HepG2 (cell line): ENCODE measurements around the gene NXT1. TPM values are rescaled to one million over a fixed set of nuclear protein-coding genes. Genes with fewer than 3 reads are reported as not detected.

Experiments
- ATAC-seq: fragments of 200-7000 bp; cut with Tn5 transposase; 3 replicates; pipeline ENCODE4 v1.9.1; 2020; ENCODE audit warnings: mild to moderate bottlenecking, moderate library complexity
- BruUV-seq: library from RNA; stranded (reverse); fragments of 400-500 nt; replicated peaks from 2 replicates; lab custom pipeline; 2021; lab: Mats Ljungman, UMichigan
- CTCF ChIA-PET: fragments of 300-600 bp; formaldehyde crosslinking; extraction: SDS; loops from one replicate; lab custom pipeline; 2021; ENCODE audit warnings: low total read pairs, inconsistent platforms, low intra/inter-chr PET ratio; lab: Yijun Ruan, JAX
- POLR2A ChIA-PET: fragments of 350-600 bp; sonication (Branson Sonifier 250); formaldehyde crosslinking; loops from one replicate; lab custom pipeline; 2020; ENCODE audit warnings: antibody characterized with exemption, inconsistent platforms; lab: Yijun Ruan, JAX
- DNase-seq: peaks from one replicate; pipeline ENCODE4 v3.0.0-alpha.2; 2015; ENCODE audit warnings: low spot score
- FAIRE-seq: peaks from 3 replicates; lab custom pipeline; 2011; peaks lifted over from hg19 to GRCh38; lab: Jason Lieb, UNC
- H2AFZ ChIP-seq: one replicate; pipeline ENCODE4 v1.6.1; 2011; ENCODE audit warnings: low read length, inconsistent platforms
- H3K27ac ChIP-seq: fragments of 300-600 bp; 3 replicates; pipeline ENCODE4 v1.8.0; 2011; ENCODE audit warnings: mixed run types, mild to moderate bottlenecking, mixed read lengths, low read length, inconsistent platforms; ENCODE audit not compliant: insufficient read depth; ENCODE audit errors: extremely low read length
- H3K27me3 ChIP-seq, 2 experiments: fragments of 200-600 bp in 1 of 2; 2 replicates in 1 of 2; 3 replicates in 1 of 2; pipeline versions ENCODE4 v1.6.0 to v1.8.0; 2011; ENCODE audit warnings: low read length in 2 of 2, mild to moderate bottlenecking in 2 of 2, moderate library complexity in 2 of 2, inconsistent platforms in 1 of 2; ENCODE audit not compliant: insufficient read depth in 2 of 2, control insufficient read depth in 1 of 2
- H3K36me3 ChIP-seq, 2 experiments: fragments of 200-600 bp in 1 of 2; replicated peaks in 1 of 2; 2 replicates in 1 of 2; 3 replicates in 1 of 2; pipeline versions ENCODE4 v1.5.1 to v1.8.0; 2011; ENCODE audit warnings: low read length in 2 of 2, inconsistent platforms in 1 of 2; ENCODE audit not compliant: insufficient read depth in 2 of 2, control insufficient read depth in 1 of 2
- H3K4me1 ChIP-seq: 2 replicates; pipeline ENCODE4 v1.5.1; 2012; ENCODE audit warnings: low read length, inconsistent platforms; ENCODE audit not compliant: insufficient read depth
- H3K4me2 ChIP-seq: 2 replicates; pipeline ENCODE4 v1.6.0; 2011; ENCODE audit warnings: low read depth, low read length, inconsistent platforms
- H3K4me3 ChIP-seq, 3 experiments: fragments of 200-600 bp in 1 of 3; sonication (generic), shearing (Covaris generic) in 1 of 3; replicated peaks in 1 of 3; 2 replicates each; pipeline ENCODE4 v1.5.1; 2011 to 2016; ENCODE audit warnings: low read length in 3 of 3, inconsistent platforms in 2 of 3, low read depth in 2 of 3, mild to moderate bottlenecking in 2 of 3, control low read depth in 1 of 3, mixed read lengths in 1 of 3; ENCODE audit not compliant: insufficient read depth in 1 of 3
- H3K79me2 ChIP-seq: one replicate; pipeline ENCODE4 v1.6.1; 2011; ENCODE audit warnings: low read length, inconsistent platforms; ENCODE audit not compliant: insufficient read depth
- H3K9ac ChIP-seq: 2 replicates; pipeline ENCODE4 v1.6.0; 2011; ENCODE audit warnings: mild to moderate bottlenecking, low read depth, low read length, inconsistent platforms; ENCODE audit not compliant: insufficient read depth
- H3K9me3 ChIP-seq: 2 replicates; pipeline ENCODE4 v1.5.1; 2012; ENCODE audit warnings: mild to moderate bottlenecking, low read length
- H4K20me1 ChIP-seq: 2 replicates; pipeline ENCODE4 v1.6.0; 2011; ENCODE audit warnings: inconsistent platforms, mild to moderate bottlenecking, low read length, moderate library complexity; ENCODE audit not compliant: insufficient read depth
- ATF7-NPFF ChIP-seq: sonication (generic); formaldehyde crosslinking; IDR thresholded peaks from 2 replicates; pipeline ENCODE4 v1.8.1; 2023; ENCODE audit warnings: mild to moderate bottlenecking, low read depth, missing genetic modification reagents, moderate library complexity
- EZH2 ChIP-seq: conservative IDR thresholded peaks from 2 replicates; pipeline ENCODE4 v1.6.1; 2012; ENCODE audit warnings: mild to moderate bottlenecking, low read depth, low read length, moderate library complexity
- FOXA1 ChIP-seq, 2 experiments: fragments of 450-650 bp in 1 of 2; sonication (generic) in 1 of 2; formaldehyde crosslinking in 1 of 2; IDR thresholded peaks; 2 replicates each; pipeline versions ENCODE4 v1.4.0 to v1.6.1; 2016 to 2020; ENCODE audit warnings: missing genetic modification reagents in 1 of 2
- GATA4 ChIP-seq: sonication (generic); IDR thresholded peaks from 2 replicates; pipeline ENCODE4 v1.6.1; 2016; ENCODE audit warnings: antibody characterized with exemption, low read depth, borderline replicate concordance
- HMG20B ChIP-seq: conservative IDR thresholded peaks from 2 replicates; pipeline ENCODE4 v1.6.1; 2016; ENCODE audit warnings: missing genetic modification reagents, missing compliant biosample characterization
- HNF1B ChIP-seq: sonication (generic); formaldehyde crosslinking; IDR thresholded peaks from 2 replicates; pipeline ENCODE4 v1.5.1; 2020; ENCODE audit warnings: mild to moderate bottlenecking, moderate library complexity, missing genetic modification reagents
- KLF12 ChIP-seq: sonication (generic); formaldehyde crosslinking; IDR thresholded peaks from 2 replicates; pipeline ENCODE4 v1.4.0; 2020; ENCODE audit warnings: missing genetic modification reagents, borderline replicate concordance
- PLSCR1 ChIP-seq: sonication (generic); formaldehyde crosslinking; IDR thresholded peaks from 2 replicates; pipeline ENCODE4 v1.5.0; 2020; ENCODE audit warnings: missing genetic modification reagents, mild to moderate bottlenecking, borderline replicate concordance
- RFXANK ChIP-seq: IDR thresholded peaks from 2 replicates; pipeline ENCODE4 v1.6.1; 2016
- TSC22D2 ChIP-seq: sonication (generic); formaldehyde crosslinking; IDR thresholded peaks from 2 replicates; pipeline ENCODE4 v1.5.1; 2020; ENCODE audit warnings: missing genetic modification reagents, mild to moderate bottlenecking, borderline replicate concordance
- ZMYM2 ChIP-seq: sonication (generic); formaldehyde crosslinking; IDR thresholded peaks from 2 replicates; pipeline ENCODE4 v1.8.0; 2022; ENCODE audit warnings: mild to moderate bottlenecking, missing genetic modification reagents
- ZNF20 ChIP-seq: sonication (generic); formaldehyde crosslinking; IDR thresholded peaks from 2 replicates; pipeline ENCODE4 v1.4.0; 2020; ENCODE audit warnings: mild to moderate bottlenecking, moderate library complexity, missing genetic modification reagents
- ZNF367 ChIP-seq: sonication (generic); formaldehyde crosslinking; IDR thresholded peaks from 2 replicates; pipeline ENCODE4 v1.4.0; 2020; ENCODE audit warnings: missing genetic modification reagents, borderline replicate concordance
- ZNF496 ChIP-seq: sonication (generic); formaldehyde crosslinking; IDR thresholded peaks from 2 replicates; pipeline ENCODE4 v1.8.1; 2023; ENCODE audit warnings: mild to moderate bottlenecking, moderate library complexity, missing genetic modification reagents; ENCODE audit not compliant: insufficient replicate concordance
- in situ Hi-C: cut with HindIII; loops from 2 replicates; pipeline ENCODE4 v1.10.0; 2017; ENCODE audit warnings: low pct_unique_long_range_greater_than_20kb; ENCODE audit not compliant: extremely low pct_ligation_motif_present
- intact Hi-C: fragments of 100-400 bp; cut with micrococcal nuclease; formaldehyde crosslinking; loops from one replicate; pipeline ENCODE4 v1.10.0; 2022; ENCODE audit not compliant: unreplicated experiment
- polyA plus RNA-seq, 8 experiments: library from polyadenylated mRNA; depleted of rRNA in 3 of 8; stranded (reverse) in 7 of 8; unstranded in 1 of 8; fragments of >200 nt; fragmentation: Illumina TruSeq in 4 of 8; extraction: Trizol in 4 of 8; gene quantifications; 2 replicates each; pipeline versions ENCODE4 v1.2.1 to v1.2.3, GENCODE V29; 2011 to 2016; ENCODE audit warnings: low read depth in 4 of 8, missing spikeins in 1 of 8, mixed read lengths in 1 of 8; ENCODE audit not compliant: insufficient read depth in 1 of 8
- total RNA-seq, 5 experiments: library from RNA; depleted of rRNA; stranded (reverse); fragments of >200 nt; fragmentation: Illumina TruSeq; extraction: Trizol; gene quantifications; 2 replicates each; pipeline ENCODE4 v1.2.3, GENCODE V29; 2016; ENCODE audit warnings: low read depth in 1 of 5
- TF ChIP-seq, protein P1 (sequence below): IDR thresholded peaks from 2 replicates; pipeline ENCODE4 v1.4.0; 2020; ENCODE audit warnings: mild to moderate bottlenecking, missing genetic modification reagents

Gene NXT1
- total and polyA plus RNA-seq, 2 of the 13 experiments (the other 11 are each of a cell fraction or from before 2014, with no cell fraction given): 35.6 to 65.9 TPM

DNA sequence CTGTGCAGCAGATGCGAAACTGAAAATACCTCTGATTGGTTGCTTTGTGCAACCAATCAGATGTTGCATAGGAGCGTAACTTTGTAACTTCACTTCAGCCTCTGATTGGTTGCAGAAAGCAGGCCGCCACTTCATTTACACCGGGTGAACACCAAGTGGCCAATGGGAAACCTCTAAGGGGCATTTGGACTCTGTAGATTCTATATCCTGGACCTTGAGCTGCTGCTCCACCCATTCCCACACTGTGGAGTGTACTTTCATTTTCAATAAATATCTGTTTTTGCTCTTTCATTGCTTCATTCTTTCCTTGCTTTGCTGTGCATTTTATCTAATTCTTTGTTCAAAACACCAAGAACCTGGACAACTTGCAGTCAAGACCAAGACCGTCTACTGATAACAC lies 14.1 kb upstream of the NXT1 start (continued):
- TF ChIP-seq ZNF20 (CRISPR knock-in tag) (no peak), FOXA1 (IDR thresholded peaks at IDR 0.05) (no peak), FOXA1 (CRISPR knock-in tag; IDR thresholded peaks at IDR 0.05) (no peak), ZNF367 (no peak), KLF12 (CRISPR knock-in tag) (no peak), ZNF496 (CRISPR knock-in tag) (no peak), GATA4 (no peak), TSC22D2 (CRISPR knock-in tag) (no peak), RFXANK (CRISPR knock-in tag) (no peak), HNF1B (0 out of 2 replicates have a peak, but pooled peaks have one; percentile 8), ATF7-NPFF (CRISPR knock-in tag) (no peak)

GRCh38 chr20:23337312-23337711 lies 13.3 kb upstream of the NXT1 start:
- TF ChIP-seq EZH2 (no peak), PLSCR1 (CRISPR knock-in tag) (no peak), ZMYM2 (CRISPR knock-in tag) (no peak), HMG20B (CRISPR knock-in tag) (no peak)
- TF ChIP-seq, protein P1, sequence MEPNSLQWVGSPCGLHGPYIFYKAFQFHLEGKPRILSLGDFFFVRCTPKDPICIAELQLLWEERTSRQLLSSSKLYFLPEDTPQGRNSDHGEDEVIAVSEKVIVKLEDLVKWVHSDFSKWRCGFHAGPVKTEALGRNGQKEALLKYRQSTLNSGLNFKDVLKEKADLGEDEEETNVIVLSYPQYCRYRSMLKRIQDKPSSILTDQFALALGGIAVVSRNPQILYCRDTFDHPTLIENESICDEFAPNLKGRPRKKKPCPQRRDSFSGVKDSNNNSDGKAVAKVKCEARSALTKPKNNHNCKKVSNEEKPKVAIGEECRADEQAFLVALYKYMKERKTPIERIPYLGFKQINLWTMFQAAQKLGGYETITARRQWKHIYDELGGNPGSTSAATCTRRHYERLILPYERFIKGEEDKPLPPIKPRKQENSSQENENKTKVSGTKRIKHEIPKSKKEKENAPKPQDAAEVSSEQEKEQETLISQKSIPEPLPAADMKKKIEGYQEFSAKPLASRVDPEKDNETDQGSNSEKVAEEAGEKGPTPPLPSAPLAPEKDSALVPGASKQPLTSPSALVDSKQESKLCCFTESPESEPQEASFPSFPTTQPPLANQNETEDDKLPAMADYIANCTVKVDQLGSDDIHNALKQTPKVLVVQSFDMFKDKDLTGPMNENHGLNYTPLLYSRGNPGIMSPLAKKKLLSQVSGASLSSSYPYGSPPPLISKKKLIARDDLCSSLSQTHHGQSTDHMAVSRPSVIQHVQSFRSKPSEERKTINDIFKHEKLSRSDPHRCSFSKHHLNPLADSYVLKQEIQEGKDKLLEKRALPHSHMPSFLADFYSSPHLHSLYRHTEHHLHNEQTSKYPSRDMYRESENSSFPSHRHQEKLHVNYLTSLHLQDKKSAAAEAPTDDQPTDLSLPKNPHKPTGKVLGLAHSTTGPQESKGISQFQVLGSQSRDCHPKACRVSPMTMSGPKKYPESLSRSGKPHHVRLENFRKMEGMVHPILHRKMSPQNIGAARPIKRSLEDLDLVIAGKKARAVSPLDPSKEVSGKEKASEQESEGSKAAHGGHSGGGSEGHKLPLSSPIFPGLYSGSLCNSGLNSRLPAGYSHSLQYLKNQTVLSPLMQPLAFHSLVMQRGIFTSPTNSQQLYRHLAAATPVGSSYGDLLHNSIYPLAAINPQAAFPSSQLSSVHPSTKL (CRISPR knock-in tag): no peak
- ChIA-PET CTCF (no interaction called here), POLR2A (interaction anchor here (1.1 to 6.3 kb wide), 3 partner anchors 13 to 646 kb away, joined by 3 to 54 read pairs (median 4); partner anchors contain the start of genes NAPB and NXT1)
- no peak overlapping the region for H2AFZ ChIP-seq
- H3K36me3 ChIP-seq: no peaks in the 10 kb centered on the region
- H3K4me2 ChIP-seq: no peak overlapping the region
- FAIRE-seq: no peak
- no peaks in the 10 kb centered on the region; a peak in 1 of 5 replicates for H3K27me3 ChIP-seq
- in situ Hi-C loops: no loop called here
- DNase-seq: no peak
- H3K9me3 ChIP-seq: no peaks in the 10 kb centered on the region
- H3K4me3 ChIP-seq: no peak overlapping the region
- ATAC-seq: no peak
- no peaks in the 10 kb centered on the region for H4K20me1 ChIP-seq
- intact Hi-C loops: loop anchor here (1.0 kb wide), 1 partner anchor 105 kb away; no protein-coding TSS in a partner anchor
- H3K27ac ChIP-seq: no peak overlapping the region
- H3K9ac ChIP-seq: no peak overlapping the region
- BruUV-seq: no TSS peak
- H3K79me2 ChIP-seq: no peaks in the 10 kb centered on the region
- peaks cover 17% of the 10 kb centered on the region for H3K4me1 ChIP-seq
